Measurements from ENCODE around the gene RALGPS1.

The RALGPS1 gene

GRCh38 chr9:127113191-127113972, 198.8 kb downstream of the RALGPS1 start:
- TF ChIP-seq CTCF (IDR thresholded peaks at IDR 0.05; ENCODE audit: insufficient read depth, low read length) (no peak), REST (IDR thresholded peaks at IDR 0.05; ENCODE audit: insufficient replicate concordance, low read depth) (no peak), POLR2AphosphoS5 (IDR thresholded peaks at IDR 0.05; ENCODE audit: low read depth) (no peak), GABPA (IDR thresholded peaks at IDR 0.05; ENCODE audit: low read depth) (no peak), SPI1 (IDR thresholded peaks at IDR 0.05; ENCODE audit: borderline replicate concordance, low read depth) (no peak)
- DNase-seq (ENCODE audit: low read depth in 1 of 2, low spot score in 1 of 2), result no peak
- Histone ChIP-seq H3K27ac (replicated peaks) (no peak overlapping the region), H3K4me3 (replicated peaks; ENCODE audit: insufficient read depth, low read length) (no peak overlapping the region), H3K27me3 (ENCODE audit: insufficient read depth, poor library complexity, severe bottlenecking) (no peaks in the 10 kb centered on the region)

- H3K4me3 ChIP-seq (replicated peaks; ENCODE audit: insufficient read depth, low read length), result no peak overlapping the region
- no peaks in the 10 kb centered on the region for H3K27me3 ChIP-seq (ENCODE audit: insufficient read depth, poor library complexity, severe bottlenecking)
- no peak for DNase-seq (ENCODE audit: low read depth in 1 of 2, low spot score in 1 of 2)
- TF ChIP-seq REST (IDR thresholded peaks at IDR 0.05; ENCODE audit: insufficient replicate concordance, low read depth) (no peak), SPI1 (IDR thresholded peaks at IDR 0.05; ENCODE audit: borderline replicate concordance, low read depth) (no peak), CTCF (IDR thresholded peaks at IDR 0.05; ENCODE audit: insufficient read depth, low read length) (no peak), GABPA (IDR thresholded peaks at IDR 0.05; ENCODE audit: low read depth) (no peak), POLR2AphosphoS5 (IDR thresholded peaks at IDR 0.05; ENCODE audit: low read depth) (no peak)
- H3K27ac ChIP-seq (replicated peaks), result no peak overlapping the region
These were observed 200.0 kb downstream of the RALGPS1 start for GRCh38 chr9:127114606-127115005.

GRCh38 chr9:127116088-127116726, 201.6 kb downstream of the RALGPS1 start:
- Histone ChIP-seq H3K27me3 (ENCODE audit: insufficient read depth, poor library complexity, severe bottlenecking) (peaks cover 3% of the 10 kb centered on the region), H3K4me3 (replicated peaks; ENCODE audit: insufficient read depth, low read length) (no peak overlapping the region), H3K27ac (replicated peaks) (no peak overlapping the region)
- TF ChIP-seq SPI1 (IDR thresholded peaks at IDR 0.05; ENCODE audit: borderline replicate concordance, low read depth) (no peak), GABPA (IDR thresholded peaks at IDR 0.05; ENCODE audit: low read depth) (no peak), REST (IDR thresholded peaks at IDR 0.05; ENCODE audit: insufficient replicate concordance, low read depth) (no peak), CTCF (IDR thresholded peaks at IDR 0.05; ENCODE audit: insufficient read depth, low read length) (no peak), POLR2AphosphoS5 (IDR thresholded peaks at IDR 0.05; ENCODE audit: low read depth) (no peak)
- DNase-seq (ENCODE audit: low read depth in 1 of 2, low spot score in 1 of 2), result no peak
